ENCODE results near the gene KRTAP13-1. TPM values are rescaled to one million over a fixed set of nuclear protein-coding genes. Genes with fewer than 3 reads are reported as not detected.

KRTAP13-1 gene
- total RNA-seq, 1 experiment from 2014 or later, result not detected

GRCh38 chr21:30437010-30437565, 41.3 kb downstream of the KRTAP13-1 start:
- H3K27ac ChIP-seq (ENCODE audit: low read depth, low read length, poor library complexity, severe bottlenecking), result no peak overlapping the region
- intact Hi-C loops (cut with micrococcal nuclease; ENCODE audit: unreplicated experiment), result no loop called here
- no TSS peak for BruUV-seq (replicated peaks)
- H3K9me3 ChIP-seq (ENCODE audit: low read depth, low read length, poor library complexity, severe bottlenecking), result no peaks in the 10 kb centered on the region
- no peaks in the 10 kb centered on the region for H3K36me3 ChIP-seq (ENCODE audit: insufficient read depth, low read length, poor library complexity, severe bottlenecking)
- DNase-seq (ENCODE audit: low spot score), result no peak
- H3K27me3 ChIP-seq (replicated peaks; ENCODE audit: insufficient read depth, low read depth, low read length, poor library complexity), result peaks cover 13% of the 10 kb centered on the region
- H3K4me3 ChIP-seq (ENCODE audit: low read depth, low read length, poor library complexity, severe bottlenecking), result no peak overlapping the region
- H3K4me1 ChIP-seq (ENCODE audit: insufficient read depth, low read length, poor library complexity, severe bottlenecking), result no peaks in the 10 kb centered on the region
- TF ChIP-seq EZH2 (IDR thresholded peaks at IDR 0.05; ENCODE audit: borderline replicate concordance, low read depth, low read length, poor library complexity, severe bottlenecking) (no peak), CTCF (conservative IDR thresholded peaks at IDR 0.05; ENCODE audit: low read depth, low read length) (no peak)
- POLR2A ChIA-PET (ENCODE audit: low non-redundant PET), result no interaction called here
- CTCF ChIA-PET, result no interaction called here

- no peaks in the 10 kb centered on the region for H3K36me3 ChIP-seq (ENCODE audit: insufficient read depth, low read length, poor library complexity, severe bottlenecking)
- CTCF ChIA-PET, result no interaction called here
- H3K9me3 ChIP-seq (ENCODE audit: low read depth, low read length, poor library complexity, severe bottlenecking), result no peaks in the 10 kb centered on the region
- POLR2A ChIA-PET (ENCODE audit: low non-redundant PET), result no interaction called here
- H3K27me3 ChIP-seq (replicated peaks; ENCODE audit: insufficient read depth, low read depth, low read length, poor library complexity), result peaks cover 6% of the 10 kb centered on the region
- no TSS peak for BruUV-seq (replicated peaks)
- H3K4me1 ChIP-seq (ENCODE audit: insufficient read depth, low read length, poor library complexity, severe bottlenecking), result no peaks in the 10 kb centered on the region
- no peak for DNase-seq (ENCODE audit: low spot score)
- no peak within 1 kb of the TSS for H3K4me3 ChIP-seq (ENCODE audit: low read depth, low read length, poor library complexity, severe bottlenecking)
- TF ChIP-seq CTCF (conservative IDR thresholded peaks at IDR 0.05; ENCODE audit: low read depth, low read length) (no peak), EZH2 (IDR thresholded peaks at IDR 0.05; ENCODE audit: borderline replicate concordance, low read depth, low read length, poor library complexity, severe bottlenecking) (no peak)
- intact Hi-C loops (cut with micrococcal nuclease; ENCODE audit: unreplicated experiment), result no loop called here
- H3K27ac ChIP-seq (ENCODE audit: low read depth, low read length, poor library complexity, severe bottlenecking), result no peak within 1 kb of the TSS
Observed at GRCh38 chr21:30439975-30440374, 44.1 kb downstream of the KRTAP13-1 start, which contains the start of gene KRTAP15-1. TSS of gene KRTAP15-1 (plus strand) at chr21:30440275. CDS start at chr21:30440328, 53 bp downstream.

- ChIA-PET CTCF (no interaction called here), POLR2A (ENCODE audit: low non-redundant PET) (no interaction called here)
- intact Hi-C loops (cut with micrococcal nuclease; ENCODE audit: unreplicated experiment), result no loop called here
- Histone ChIP-seq H3K27me3 (replicated peaks; ENCODE audit: insufficient read depth, low read depth, low read length, poor library complexity) (no peaks in the 10 kb centered on the region), H3K36me3 (ENCODE audit: insufficient read depth, low read length, poor library complexity, severe bottlenecking) (no peaks in the 10 kb centered on the region), H3K27ac (ENCODE audit: low read depth, low read length, poor library complexity, severe bottlenecking) (no peak overlapping the region), H3K4me1 (ENCODE audit: insufficient read depth, low read length, poor library complexity, severe bottlenecking) (no peaks in the 10 kb centered on the region), H3K4me3 (ENCODE audit: low read depth, low read length, poor library complexity, severe bottlenecking) (no peak overlapping the region), H3K9me3 (ENCODE audit: low read depth, low read length, poor library complexity, severe bottlenecking) (no peaks in the 10 kb centered on the region)
- TF ChIP-seq CTCF (conservative IDR thresholded peaks at IDR 0.05; ENCODE audit: low read depth, low read length) (no peak), EZH2 (IDR thresholded peaks at IDR 0.05; ENCODE audit: borderline replicate concordance, low read depth, low read length, poor library complexity, severe bottlenecking) (no peak)
- DNase-seq (ENCODE audit: low spot score), result no peak
- no TSS peak for BruUV-seq (replicated peaks)
Observed at GRCh38 chr21:30443226-30443625, 47.4 kb downstream of the KRTAP13-1 start.

All from A673 (cell line).